Hippocampal formation (tissue), 2 donors: ENCODE measurements around the gene GABRR3.
"Not testable (repeated sequence)": the region's sequence is repeated elsewhere in the genome, so short reads cannot be mapped to it uniquely, and the experiment has no call there.

Experiments used
- DNase-seq, 2 donors: peaks; one replicate each; lab custom pipeline; 2025; lab: John Stamatoyannopoulos, UW

GABRR3 gene

DNA sequence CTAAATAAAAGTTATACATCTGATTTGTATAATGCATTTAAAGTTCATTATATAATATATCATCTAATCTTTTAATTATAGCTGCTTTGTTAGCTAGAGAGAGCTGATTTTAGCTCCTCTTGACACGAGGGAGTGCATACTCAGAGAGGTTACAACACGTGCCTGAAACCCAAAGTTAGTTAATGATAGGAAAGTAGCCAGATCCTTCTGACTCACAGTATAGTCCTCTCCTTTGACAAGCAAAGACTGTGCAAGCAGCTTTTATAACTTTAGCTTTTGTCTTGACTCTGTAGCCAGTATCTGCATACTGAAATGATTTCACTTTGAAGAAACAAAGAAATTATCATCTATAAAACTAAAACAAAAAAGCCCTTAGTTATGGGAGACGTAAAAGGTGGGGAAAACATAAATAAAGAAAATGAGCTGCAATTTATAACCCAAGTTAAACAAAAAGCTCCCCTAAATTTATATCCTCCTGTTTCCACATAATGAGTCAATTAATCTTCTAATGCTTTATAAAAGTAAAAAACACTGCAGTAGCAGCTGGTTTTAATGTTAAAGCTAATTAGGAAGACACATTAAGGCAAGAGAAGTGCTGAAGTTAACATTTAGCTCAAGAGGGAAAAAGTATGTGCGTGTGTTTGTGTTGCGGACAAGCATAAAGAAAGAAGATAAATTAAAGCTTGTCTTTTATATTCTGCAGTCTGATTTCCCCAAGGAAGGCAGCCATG lies 13.1 kb downstream of the GABRR3 start:
- DNase-seq: no peak

DNA sequence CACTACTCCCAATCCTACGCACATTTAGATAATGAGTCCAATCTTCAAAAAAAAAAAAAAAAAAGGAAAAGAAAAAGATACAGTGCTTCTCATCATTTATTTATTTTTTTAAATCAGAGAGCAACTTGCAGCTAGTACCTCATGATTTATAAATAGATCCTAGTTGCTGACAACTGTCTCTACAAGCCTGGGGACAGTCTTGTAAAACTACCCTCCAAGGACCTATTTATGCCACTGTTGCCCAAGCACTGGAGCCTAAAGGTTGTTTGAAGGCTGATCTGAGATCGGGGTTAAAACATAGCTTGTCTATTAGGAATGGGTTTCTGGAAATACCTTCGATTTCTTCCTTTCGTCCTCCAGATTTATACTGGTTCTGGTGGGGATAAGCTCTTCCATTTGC lies 14.7 kb downstream of the GABRR3 start:
- DNase-seq: no peak

DNA sequence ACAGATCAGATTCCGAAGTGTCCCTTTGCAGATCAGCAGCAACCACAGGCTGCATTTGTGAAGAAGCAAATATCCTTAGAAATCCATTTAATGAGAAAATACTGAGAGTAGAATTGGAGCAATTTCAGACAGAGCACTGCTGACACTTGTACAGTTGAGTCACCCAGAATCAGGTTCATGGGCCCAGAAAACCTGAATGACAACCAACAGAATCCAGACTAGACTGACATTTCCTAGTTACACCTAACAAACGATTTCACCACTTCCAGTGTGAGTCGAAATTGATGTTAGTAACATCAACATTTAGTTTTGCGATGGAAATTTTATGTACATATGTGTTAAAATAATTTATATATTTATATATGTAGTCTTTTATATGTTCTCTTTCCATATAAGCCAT lies 16.8 kb downstream of the GABRR3 start:
- no peak for DNase-seq

DNA sequence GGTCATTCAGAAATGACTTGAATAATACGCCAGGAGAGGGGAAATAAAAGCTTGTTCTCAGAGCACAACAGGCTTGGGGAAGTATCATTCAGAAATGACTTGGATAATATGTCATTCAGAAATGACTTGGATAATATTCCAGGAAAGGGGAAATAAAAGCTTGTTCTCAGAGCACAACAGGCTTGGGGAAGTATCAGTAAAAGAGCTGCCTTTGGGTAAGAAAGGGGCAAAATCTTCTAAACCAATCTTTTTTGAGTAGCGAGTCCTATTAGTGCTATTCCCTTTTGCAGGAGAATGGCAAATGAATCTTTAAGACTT lies 20.9 kb downstream of the GABRR3 start:
- no peak for DNase-seq

DNA sequence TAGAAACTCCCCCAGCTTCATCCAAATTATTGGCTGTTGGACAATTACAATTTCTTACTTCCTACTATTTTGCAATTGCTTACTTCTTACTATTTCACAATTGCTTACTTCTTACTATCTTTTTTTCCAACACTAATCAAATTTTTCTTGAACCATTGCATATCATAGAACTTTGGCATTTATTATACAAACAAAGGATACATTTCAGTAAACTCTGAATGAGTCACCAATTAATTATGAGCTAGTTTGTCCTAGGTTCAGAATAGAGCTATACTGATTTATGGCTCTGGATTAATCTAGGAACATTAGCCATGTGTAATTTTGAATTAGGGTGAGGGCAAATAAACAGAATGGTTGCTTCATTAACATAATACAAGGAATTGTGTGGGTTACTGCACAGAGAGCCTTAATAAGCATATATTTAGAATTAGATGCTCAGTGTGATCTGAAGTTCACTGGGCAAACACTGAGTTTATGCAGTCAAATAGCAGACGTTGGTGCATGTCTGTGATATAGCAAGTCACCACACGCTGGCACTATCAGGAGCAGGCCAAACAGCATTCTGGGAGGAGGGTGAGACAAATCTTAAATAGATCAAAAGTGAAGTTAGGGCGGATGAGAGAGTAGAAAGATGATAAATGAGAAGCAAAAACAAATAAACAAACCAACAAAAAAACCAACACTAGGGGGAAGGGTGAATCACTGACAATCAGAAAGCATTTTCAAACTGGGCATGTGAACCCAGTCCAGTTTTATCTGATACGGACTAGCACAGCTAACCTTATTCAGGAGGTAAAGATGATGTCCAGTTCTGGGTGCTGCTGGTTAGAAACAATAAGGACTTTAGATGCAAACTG lies 21.5 kb downstream of the GABRR3 start:
- no peak for DNase-seq

DNA sequence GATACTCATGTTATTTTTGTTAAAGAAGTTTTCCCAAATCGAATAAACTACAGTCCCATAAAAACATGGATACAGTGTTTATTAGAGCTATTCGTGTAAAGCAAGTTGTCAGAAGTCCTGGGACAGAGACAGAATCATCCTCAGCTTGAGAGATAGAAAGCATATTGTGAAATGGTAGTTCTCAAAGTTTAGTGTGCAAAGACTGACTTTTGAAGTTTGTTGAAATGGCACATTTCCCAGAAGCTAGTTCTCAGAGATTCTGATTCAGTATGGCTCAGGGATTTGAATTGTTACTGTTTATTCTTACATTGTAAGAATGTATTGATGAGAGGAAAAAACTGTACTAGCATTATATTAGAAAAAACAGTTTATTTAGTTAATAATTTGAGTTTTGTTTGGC lies 22.1 kb downstream of the GABRR3 start:
- DNase-seq: no peak

DNA sequence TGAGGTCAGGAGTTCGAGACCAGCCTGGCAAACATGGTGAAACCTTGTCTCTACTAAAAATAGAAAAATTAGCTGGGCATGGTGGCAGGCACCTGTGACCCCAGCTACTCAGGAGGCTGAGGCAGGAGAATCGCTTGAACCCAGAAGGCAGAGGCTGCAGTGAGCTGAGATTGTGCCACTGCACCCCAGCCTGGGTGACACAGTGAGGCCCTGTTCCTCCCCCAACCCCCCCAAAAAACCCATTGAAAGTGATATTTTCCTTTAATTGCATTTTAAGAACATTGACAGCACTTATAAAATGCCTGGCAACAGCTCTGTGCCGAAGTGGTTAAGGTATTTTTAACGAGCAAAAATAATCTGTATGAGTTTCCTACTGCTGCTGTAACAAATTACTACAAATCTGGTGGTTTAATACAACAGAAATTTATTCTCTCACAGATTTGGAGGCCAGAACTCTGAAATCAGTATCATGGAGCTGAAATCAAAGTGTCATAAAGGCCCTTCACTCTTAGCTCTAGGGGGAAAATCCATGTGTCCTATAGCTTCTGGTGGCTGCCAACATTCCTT lies 24.1 kb downstream of the GABRR3 start:
- DNase-seq: not testable (repeated sequence)

DNA sequence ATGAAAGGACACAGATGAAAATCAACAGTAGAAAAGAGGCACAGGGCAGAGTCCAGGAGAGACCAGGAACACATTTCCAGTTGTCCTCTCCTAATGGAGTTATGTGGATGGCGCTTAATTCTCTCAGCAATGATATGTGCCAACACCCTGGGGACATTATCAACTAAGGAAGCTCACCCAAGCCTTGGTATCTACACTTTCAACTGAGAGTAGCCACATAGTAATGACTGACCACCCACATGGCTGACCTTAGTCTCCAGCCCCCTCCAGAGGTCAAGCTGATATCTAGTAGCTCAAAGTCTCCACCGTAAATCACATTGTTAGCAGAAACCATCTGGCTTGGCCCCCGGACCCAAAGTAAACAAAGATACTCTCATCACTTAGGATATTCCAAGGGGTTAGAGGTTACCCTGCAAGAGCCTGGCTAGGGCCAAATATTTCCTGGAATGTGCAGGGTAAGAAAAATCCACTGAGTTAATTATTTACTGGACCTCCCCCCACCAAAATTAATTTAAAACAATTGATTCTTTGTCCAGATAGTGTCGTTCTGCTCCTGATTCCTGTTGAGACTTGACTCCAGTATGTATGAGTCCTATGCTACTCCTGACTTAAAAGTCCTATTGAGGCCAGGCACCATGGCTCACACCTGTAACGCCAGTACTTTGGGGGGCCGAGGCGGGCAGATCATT lies 24.8 kb downstream of the GABRR3 start:
- DNase-seq: no peak

DNA sequence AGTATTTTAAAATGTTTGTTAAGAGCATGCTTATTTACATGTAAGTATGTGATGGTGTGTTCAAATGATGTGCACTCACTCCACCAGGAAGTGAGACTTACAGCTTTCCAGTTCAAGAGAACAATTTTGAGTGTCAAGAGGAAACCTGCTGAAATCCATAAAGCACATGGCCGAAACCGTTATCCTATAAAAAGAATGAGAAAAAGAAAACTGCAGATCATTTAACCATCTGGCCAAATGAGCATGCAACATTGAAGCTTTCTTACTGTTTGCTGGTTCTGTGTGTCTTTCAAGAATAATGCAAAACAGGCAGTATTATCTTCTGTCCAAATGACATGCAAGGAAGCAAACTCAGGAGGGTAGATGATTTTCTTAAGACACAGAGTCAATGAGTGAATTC lies 26.3 kb downstream of the GABRR3 start:
- no peak for DNase-seq

DNA sequence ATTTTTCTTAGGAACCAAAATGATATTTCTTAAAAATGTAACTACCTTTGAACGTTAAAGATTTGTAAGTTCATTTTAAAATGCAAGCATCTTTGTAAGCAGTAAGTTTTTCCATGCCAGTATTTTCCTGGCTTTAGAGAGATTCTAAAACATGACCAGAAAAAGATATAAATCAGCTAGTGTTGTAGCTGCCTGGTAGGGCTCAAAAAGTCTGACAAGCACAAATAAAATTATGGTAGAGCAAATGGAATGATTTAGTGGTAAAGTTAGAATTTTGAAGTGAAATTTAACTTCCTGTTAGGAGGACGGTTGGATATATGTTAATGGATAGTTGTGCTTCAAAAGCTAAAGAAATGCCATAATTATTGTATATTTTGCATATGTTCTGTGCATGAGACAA lies 29.7 kb downstream of the GABRR3 start:
- no peak for DNase-seq

DNA sequence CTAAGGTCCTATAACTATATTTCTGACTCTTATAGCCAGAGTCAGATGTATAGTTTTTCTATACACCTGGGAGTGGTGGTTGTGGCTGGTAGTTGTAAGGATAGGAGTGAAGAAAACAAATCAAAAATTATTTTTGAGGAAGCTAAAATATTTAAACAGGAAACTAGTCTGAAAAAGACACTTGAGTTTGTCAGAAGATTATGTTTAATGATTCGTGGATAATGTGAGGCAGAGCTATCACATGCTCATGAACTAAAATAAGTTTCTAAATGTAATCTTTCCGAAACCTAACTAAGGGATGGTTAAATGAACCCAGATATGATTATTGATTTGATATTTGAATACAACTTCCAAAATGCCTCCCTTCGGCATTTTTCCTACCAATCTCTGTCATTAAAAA lies 30.4 kb downstream of the GABRR3 start:
- DNase-seq: no peak

DNA sequence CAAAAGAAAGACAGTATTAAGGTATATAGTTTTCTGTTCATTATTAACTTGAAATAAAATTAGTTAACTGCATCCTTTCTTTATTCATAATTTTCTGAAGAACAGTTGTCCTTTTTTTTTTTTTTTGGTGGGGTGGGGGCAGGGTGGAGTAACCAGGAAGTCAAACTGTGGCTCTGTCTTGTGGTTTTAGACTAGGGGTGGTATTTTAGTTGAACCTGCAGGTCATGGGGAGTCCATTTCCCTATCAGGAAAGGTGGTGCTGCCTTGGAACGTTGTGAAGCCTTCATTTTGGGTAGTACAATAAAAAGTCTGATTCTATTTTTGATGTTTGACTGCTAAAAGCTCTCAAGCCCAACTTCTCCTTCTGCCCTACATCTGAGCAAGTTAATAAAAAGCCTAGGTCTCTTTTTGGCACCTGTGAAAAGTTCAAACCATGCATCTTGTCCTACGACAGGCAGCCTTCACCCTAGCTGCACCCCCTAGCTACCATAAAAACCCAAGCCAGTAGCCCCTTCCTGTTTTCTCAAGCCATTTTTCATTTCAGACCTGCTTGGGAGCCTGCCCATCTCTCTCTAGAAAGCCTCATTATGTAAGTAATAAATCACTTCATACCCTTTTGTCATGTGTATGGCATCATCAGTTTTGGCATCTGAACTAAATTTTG lies 31.7 kb downstream of the GABRR3 start:
- DNase-seq: no peak

DNA sequence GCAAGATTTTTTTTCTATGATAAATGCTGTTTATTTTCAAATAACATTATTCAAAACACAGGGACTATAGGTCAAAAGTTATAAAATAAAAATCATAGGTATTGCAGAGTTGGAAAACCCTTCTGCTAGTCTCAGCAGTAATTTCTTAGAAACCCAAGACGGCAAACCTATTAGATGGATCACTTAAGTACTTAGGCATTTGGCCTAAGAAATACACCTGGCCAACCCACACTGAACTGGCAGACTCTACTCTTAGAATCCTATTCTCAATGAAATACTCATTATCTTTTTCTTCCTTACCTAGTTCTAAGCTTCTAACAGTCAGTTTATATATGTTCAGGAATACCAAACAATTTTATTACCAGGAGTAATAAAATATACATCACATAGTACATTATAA lies 32.4 kb downstream of the GABRR3 start:
- no peak for DNase-seq

DNA sequence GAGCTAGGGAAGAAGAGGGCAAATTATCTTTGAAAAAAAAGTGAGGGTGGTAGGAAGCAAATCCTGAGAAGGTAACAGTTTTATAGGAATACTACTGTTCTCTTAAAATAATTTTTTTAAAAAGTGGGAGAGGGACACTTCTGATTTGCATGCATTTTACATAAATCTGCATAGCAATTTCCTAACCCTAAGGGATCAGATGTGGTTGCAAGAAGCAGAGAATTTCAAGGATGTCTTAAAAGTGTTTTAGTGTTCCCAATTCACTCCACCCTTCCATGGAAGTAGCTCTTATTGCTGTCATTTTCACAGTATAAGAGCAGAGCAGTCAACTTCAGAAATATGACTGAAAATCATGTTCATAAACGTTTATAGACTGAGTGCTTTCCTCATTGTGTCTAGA lies 35.1 kb downstream of the GABRR3 start:
- DNase-seq: no peak

DNA sequence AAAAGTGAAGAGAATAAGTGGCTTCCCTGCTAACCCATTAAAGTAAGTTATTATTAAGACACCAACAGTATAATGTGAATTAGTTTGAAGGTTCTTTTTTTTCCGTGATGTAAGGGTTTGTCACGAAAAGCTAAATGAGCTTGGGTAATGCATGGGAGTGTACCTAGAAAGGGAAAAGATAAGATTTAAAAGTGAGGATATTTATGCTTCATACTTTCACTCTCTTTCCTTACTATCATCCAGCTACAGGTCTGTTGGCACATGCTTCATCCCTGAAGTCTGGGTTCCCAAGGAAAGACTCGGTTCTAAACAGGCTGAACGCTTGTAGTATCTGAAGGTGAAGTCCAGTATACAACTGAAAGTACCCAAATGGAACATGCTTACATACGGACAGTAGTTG lies 36.0 kb downstream of the GABRR3 start:
- DNase-seq: no peak

DNA sequence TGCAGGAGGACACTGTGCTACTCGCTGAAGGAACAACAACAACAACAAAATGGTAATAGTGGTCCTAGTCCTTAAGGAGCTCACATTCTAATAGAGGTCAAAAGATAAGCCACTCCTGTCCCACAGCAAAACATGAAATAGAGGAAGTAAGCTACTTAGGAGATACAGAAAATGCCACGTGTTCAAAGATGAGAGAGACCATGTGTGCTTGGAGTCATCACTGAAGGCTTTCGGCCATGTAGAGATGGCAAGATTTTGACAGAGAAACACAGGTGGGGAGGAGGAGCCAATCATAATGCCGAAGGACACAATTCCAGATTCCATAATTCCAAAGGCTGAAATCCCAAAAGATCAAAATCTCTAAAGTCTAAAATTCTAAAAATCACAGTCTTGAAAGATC lies 38.1 kb downstream of the GABRR3 start:
- no peak for DNase-seq

DNA sequence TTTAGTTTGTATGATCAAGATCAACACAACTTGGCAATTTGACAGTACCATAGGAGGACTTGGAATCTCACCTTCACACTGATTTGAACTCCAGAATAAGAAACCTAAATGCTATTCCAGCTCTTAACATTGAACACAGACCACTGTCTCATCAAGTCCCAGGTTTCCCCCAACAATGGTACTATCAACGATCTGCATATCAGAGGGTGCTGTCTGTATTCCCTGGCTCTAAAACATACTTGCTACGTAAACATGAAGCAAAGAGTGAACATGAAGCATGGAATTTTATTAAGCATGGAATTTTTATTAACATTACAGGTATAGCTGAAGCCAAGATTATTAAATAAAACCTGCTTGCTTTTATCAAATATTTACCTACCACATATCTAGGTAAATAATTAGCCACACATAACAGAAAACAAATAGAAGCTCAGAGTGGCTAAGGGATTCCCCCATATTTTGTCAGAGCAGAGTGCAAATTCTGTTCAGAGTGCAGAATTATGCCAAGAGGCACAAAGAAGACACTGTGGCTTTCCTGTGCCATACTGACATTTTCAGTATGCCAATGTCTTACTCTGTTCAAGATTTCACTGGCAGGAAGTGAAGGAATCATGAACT lies 40.7 kb downstream of the GABRR3 start:
- no peak for DNase-seq

DNA sequence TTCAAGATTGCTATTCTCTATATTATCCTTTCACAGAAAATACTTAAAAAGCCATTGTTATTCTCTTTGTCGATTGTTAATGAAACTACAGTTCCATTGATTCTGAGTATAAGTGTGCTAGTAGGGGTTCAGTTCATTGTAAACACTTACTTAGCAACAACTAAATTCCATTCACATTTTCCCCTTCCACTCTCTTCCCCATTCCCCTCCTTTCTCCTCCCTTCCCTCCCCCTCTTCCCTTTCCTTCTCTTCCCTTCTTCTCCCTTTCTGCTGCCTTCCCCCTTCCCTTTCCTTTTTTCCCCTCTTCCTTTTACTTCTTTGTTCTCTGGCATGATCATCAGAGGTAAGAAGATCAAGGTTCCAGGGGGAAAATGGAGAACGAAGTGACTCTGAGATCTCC lies 41.6 kb downstream of the GABRR3 start:
- DNase-seq: no peak

DNA sequence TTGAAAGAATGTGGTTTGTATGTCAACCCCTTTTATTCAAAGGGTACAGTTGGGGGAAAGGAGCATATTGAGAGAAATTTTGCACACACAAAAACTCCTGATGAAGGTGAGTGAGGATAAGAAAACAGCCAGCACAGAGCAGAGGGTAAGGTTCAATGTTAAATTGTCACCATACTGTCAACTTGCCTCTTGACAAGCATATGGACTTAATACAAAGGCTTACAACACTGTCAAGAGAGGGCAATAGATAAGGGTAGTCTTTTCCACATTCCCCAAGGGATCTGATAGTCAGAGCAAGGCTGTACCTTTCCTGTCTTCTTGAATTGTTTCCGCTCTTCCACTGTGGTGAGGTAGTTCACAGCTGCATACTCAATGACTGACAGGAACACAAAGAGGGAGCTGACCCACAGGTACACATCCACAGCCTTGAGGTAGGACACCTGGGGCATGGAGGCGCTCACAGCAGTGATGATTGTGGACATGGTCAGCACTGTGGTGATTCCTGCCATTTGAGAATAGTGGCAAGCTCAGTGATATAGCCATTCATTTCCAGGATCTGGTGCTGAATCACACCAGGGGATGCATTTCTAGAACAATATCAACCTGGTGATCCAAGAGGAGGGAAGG lies 42.5 kb downstream of the GABRR3 start:
- DNase-seq: no peak

DNA sequence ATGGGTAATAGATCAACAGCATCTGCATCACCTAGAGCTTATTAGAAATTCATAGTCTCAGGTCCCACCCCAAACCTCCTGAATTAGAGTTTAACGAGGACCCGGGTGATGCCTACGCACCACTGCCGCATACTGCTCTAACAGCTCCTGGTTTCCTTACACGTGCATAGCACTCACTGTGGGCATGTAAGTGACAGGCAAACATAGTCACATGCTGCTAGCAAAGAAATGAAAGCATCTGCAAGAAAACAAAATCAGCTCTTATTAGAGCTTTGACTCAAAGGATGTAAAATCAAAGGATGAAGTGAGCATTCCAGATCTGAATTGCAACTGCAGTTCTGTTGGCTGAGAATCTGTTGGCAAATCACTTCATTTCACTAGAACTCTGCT lies 43.8 kb downstream of the GABRR3 start:
- DNase-seq: no peak

DNA sequence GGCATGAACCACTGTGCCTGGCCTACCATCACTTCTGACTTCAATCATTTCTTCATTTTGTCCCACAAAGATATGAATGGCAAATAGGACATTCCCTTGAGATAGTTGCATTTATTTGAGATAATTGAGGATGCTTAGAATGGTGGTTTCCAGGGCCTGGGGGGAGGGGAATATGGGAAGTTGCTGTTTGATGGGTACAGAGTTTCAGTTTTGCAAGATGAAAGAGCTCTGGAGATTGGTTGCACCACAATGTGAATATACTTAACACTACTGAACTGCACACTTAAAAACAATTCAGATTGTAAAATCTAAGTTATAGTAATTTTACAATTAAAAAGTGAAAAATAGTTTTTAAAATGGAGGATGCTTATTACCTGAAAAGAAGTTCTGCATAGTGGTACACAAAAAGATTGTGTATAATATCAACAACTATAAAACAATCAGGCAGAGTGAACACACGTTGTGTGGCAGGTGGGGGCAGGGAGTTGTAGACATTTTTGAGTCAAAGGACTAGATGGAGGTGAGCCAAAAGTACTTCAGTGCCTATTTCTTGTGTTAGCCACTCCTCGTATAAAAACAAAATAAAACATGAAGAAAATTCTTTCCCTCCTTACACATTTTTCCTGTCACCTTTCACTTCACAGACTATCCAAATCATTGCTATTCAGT lies 44.4 kb downstream of the GABRR3 start:
- no peak for DNase-seq
